Astrocyte of the hippocampus (primary cell): ENCODE data around the gene SAMSN1.

ENCODE experiments used
- DNase-seq: peaks from one replicate; pipeline ENCODE4 v3.0.0; 2011; ENCODE audit warnings: low read depth, low spot score

SAMSN1 gene

DNA sequence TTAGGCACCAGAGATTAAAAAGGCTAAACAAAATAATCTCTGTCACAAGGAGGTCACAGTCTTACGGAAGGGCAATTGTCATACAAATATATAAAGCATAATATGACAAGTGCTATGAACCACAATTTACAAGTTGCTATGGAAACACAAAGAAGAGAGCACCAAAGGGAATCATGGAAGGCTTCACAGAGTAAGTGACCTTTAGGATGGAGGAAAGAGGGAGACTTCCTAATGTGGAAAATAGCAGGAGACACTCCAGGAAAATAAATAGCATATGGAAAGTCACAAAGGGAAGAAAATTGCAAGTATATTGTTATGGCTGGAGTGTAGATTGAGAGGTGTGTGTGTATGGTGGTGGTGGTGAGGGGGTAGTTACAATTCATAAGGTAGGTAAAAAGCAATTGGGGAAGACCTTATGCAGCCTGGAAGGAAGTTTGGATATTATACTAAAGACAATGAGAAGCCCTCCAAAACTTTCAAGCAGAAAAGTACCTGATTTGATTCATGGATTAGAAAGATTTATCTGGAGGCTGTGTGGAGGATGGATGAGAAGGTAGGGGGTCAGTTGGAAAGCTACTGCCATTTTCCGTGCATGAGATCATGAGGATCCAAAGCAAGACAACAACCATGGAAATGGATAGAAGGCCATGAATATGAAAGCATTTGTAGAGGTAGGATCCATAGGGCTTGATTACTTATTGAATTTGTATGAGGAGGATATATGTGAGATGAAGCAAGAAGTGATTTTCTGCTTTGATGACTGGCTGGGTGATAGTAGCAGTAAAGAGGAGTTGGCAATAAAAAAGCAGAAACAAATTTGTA lies 61.7 kb downstream of the SAMSN1 start:
- DNase-seq, result no peak

- no peak for DNase-seq
These were observed 62.8 kb downstream of the SAMSN1 start for GRCh38 chr21:14483296-14483695.

- DNase-seq, result no peak
These were observed 64.0 kb downstream of the SAMSN1 start for GRCh38 chr21:14482165-14482564.

- DNase-seq, result no peak
These were observed 65.6 kb downstream of the SAMSN1 start for GRCh38 chr21:14480411-14481031.

GRCh38 chr21:14479241-14479786 lies 66.8 kb downstream of the SAMSN1 start:
- DNase-seq, result no peak

- no peak for DNase-seq
These were observed 68.3 kb downstream of the SAMSN1 start for GRCh38 chr21:14477841-14478240.

GRCh38 chr21:14477133-14477532 lies 69.0 kb downstream of the SAMSN1 start:
- DNase-seq, result no peak

DNA sequence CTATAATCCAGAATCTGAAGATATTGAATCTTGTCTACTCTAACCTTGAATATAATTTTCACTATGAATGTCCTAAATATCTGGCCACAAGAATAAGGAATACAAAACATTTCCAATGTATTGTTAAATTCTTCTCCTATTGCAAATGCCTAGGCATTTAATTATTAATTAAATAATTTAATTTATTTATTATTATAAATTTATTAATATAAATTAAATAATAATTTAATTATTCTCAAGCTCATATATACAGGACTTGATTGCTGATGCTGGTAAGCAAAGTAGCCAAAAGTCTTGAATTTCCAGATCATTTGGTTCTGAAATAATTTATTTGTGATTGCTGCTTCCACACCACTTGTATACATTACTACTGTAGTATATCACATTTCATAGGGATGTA lies 71.1 kb downstream of the SAMSN1 start:
- DNase-seq, result no peak

DNA sequence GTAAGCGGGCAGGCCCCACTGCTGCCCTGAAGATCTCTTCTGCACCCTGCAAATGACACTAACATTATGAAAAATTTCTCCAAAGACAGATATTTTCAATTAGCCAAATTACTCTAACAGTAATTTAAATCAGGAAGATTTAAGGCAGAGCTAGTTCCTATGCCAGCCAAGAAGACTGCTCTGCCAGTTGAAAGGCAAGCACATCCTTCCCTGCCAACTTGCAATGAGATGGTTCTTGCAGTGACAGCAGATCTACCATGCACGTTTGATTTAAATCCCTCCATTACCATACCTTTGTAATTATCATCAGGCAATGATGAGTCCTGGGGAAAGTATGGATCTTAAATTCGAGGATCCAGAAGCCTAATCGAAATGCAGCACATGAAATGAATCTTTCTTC lies 76.5 kb downstream of the SAMSN1 start:
- no peak for DNase-seq

DNA sequence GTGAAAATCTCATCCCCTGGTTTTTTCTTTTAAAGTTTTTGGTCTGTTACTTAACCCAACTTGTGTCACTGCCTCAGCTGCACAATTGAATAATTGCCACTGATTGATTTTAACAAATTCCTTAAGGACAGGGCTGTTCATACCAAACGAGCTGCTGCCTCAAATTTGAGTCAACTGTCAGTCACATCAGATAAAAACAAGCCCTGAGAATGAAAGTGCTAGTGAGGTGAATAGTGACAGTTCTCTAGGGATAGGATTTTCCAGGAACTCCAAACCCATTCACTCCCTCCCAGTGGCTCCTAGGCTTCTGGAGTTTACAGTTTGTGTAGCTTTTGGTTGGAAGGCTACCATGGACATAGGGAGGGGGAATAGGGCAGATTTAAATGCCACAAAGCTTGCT lies 79.4 kb downstream of the SAMSN1 start:
- no peak for DNase-seq

GRCh38 chr21:14457762-14458161 lies 88.4 kb downstream of the SAMSN1 start:
- no peak for DNase-seq

GRCh38 chr21:14456911-14457310 lies 89.2 kb downstream of the SAMSN1 start:
- DNase-seq, result no peak

GRCh38 chr21:14454016-14455009 lies 91.8 kb downstream of the SAMSN1 start:
- no peak for DNase-seq

DNA sequence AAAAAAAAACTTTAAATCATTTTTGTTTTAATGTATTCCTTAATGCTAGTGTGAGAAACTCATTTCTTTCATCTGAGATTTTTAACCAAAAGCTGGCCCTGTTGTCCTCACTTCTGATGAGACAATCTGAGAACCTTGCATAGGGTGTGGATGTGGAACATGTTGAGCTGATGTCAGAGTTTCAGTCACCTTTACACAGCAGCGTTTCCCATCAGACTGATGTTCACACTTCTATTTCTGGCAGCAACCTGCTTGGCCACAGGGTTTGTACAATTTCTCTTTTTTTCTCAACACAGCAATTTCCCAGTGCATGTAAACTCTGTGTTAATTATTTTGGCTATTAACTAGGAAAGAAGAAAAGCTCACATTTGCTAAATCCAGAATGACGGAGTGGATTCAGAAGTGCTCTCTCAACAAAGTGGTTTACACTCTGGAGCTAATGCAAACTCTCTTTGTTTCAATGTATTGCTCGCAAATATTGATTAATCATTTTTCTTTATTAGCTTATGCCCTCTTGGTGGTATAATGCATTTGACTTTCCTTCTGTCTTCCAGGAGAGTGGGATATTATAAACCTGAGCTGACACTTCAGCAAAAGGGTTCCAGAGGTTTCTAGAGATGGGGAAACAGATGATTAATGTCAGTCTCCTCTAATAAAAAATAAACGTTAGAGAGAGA lies 92.6 kb downstream of the SAMSN1 start:
- DNase-seq, result no peak

GRCh38 chr21:14452727-14453241 lies 93.3 kb downstream of the SAMSN1 start:
- no peak for DNase-seq

- DNase-seq, result no peak
These were observed 93.9 kb downstream of the SAMSN1 start for GRCh38 chr21:14452031-14452726.

GRCh38 chr21:14451546-14451945 lies 94.6 kb downstream of the SAMSN1 start:
- DNase-seq, result no peak

DNA sequence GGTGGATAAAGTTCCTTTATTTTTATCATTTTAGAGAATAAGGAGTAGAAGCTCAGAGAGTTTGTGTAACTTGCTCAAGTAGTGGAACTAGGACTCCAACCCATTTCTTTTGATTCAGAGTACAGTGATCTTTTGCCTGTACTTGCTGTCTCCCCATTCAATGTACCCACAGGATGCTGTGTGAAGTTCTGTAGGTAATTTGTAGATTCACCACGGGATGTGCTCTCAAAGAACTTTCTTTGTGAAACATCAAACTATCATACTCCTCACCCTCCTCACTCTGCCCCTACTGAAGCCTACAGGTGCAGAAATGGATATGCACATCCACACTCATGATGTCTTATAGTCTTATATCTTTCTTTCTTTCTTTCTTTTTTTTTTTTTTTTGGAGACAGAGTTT lies 97.3 kb downstream of the SAMSN1 start:
- DNase-seq, result no peak

DNA sequence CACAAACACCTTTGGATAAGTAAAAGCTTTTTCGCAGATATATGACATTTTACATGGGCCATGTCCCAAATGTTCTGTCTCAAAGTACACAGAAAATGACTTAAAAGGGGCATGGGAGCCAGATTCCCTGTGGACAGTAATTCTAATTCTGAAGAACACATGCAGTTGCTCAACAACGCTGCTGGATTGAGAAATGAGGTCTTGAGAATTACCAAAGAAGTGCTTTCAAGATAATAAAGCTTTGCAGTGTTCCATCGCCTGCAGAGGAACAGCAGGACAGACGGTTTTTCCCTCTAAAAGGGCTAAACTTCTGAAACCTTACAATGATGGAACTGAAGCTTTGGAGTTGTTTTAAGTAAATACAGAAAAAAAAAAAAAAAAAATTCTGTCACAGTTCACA lies 107.9 kb downstream of the SAMSN1 start:
- DNase-seq, result no peak

DNA sequence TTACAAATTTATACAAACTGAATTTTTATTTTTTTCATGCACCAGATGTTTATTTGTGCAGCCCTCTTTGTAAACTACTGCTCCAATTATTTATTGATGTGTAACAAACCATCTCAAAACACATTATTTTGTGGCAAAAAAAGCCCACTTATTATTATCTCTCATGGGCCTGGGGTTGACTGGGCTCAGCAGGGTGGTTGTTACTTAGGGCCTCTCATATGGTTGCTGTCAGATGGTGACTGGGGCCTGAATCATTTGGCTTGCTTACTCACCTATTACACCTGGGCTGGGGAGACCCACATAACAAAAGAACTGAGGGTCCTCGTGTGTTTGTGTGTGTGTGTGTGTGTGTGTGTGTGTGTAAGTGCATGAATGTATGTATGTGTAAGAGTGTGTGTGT lies 110.7 kb downstream of the SAMSN1 start:
- no peak for DNase-seq
